ENCODE measurements around the gene TIMM29. TPM values are rescaled to one million over a fixed set of nuclear protein-coding genes. Genes with fewer than 3 reads are reported as not detected.

Gene TIMM29
- total and polyA plus RNA-seq, 2 of the 13 experiments (the other 11 are each of a cell fraction or from before 2014, with no cell fraction given): 7.1 to 33.8 TPM

GRCh38 chr19:10928563-10929401, at the start of gene TIMM29, which contains the start of gene YIPF2 (continued):
- TF ChIP-seq ZNF18 (CRISPR knock-in tag; IDR thresholded peaks at IDR 0.05; ENCODE audit: insufficient replicate concordance) (no peak), SMAD3 (CRISPR knock-in tag; IDR thresholded peaks at IDR 0.05) (peak; percentile 91), GPN1 (CRISPR knock-in tag; IDR thresholded peaks at IDR 0.05; ENCODE audit: borderline replicate concordance) (no peak), ZNF687 (CRISPR knock-in tag; IDR thresholded peaks at IDR 0.05) (peak; percentile 75), ARHGAP35 (CRISPR knock-in tag; IDR thresholded peaks at IDR 0.05; ENCODE audit: borderline replicate concordance) (peak; percentile 23; the same call in 1 of the 2 replicates), YEATS4 (CRISPR knock-in tag; IDR thresholded peaks at IDR 0.05; ENCODE audit: borderline replicate concordance) (peak; percentile 75; the same call in 1 of the 2 replicates), SPEN (CRISPR knock-in tag; IDR thresholded peaks at IDR 0.05; ENCODE audit: low read depth) (peak; percentile 90; the same call in 1 of the 2 replicates), MLXIP (CRISPR knock-in tag; IDR thresholded peaks at IDR 0.05; ENCODE audit: borderline replicate concordance) (no peak), SAP130 (CRISPR knock-in tag; IDR thresholded peaks at IDR 0.05; ENCODE audit: low read depth) (peak; percentile 94), CAMTA2 (CRISPR knock-in tag; IDR thresholded peaks at IDR 0.05; ENCODE audit: borderline replicate concordance) (0 out of 2 replicates have a peak, but pooled peaks have one; percentile 42), ZNF33B (CRISPR knock-in tag; IDR thresholded peaks at IDR 0.05) (no peak), PITX1 (CRISPR knock-in tag; IDR thresholded peaks at IDR 0.05) (no peak), ZNF501 (CRISPR knock-in tag; IDR thresholded peaks at IDR 0.05) (peak; percentile 89), FOSL1 (CRISPR knock-in tag; IDR thresholded peaks at IDR 0.05; ENCODE audit: borderline replicate concordance) (no peak)
- TF ChIP-seq, protein P1, sequence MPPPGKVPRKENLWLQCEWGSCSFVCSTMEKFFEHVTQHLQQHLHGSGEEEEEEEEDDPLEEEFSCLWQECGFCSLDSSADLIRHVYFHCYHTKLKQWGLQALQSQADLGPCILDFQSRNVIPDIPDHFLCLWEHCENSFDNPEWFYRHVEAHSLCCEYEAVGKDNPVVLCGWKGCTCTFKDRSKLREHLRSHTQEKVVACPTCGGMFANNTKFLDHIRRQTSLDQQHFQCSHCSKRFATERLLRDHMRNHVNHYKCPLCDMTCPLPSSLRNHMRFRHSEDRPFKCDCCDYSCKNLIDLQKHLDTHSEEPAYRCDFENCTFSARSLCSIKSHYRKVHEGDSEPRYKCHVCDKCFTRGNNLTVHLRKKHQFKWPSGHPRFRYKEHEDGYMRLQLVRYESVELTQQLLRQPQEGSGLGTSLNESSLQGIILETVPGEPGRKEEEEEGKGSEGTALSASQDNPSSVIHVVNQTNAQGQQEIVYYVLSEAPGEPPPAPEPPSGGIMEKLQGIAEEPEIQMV (CRISPR knock-in tag; IDR thresholded peaks at IDR 0.05; ENCODE audit: low read depth): peak; percentile 29; the same call in 1 of the 2 replicates
- TF ChIP-seq, protein P2, sequence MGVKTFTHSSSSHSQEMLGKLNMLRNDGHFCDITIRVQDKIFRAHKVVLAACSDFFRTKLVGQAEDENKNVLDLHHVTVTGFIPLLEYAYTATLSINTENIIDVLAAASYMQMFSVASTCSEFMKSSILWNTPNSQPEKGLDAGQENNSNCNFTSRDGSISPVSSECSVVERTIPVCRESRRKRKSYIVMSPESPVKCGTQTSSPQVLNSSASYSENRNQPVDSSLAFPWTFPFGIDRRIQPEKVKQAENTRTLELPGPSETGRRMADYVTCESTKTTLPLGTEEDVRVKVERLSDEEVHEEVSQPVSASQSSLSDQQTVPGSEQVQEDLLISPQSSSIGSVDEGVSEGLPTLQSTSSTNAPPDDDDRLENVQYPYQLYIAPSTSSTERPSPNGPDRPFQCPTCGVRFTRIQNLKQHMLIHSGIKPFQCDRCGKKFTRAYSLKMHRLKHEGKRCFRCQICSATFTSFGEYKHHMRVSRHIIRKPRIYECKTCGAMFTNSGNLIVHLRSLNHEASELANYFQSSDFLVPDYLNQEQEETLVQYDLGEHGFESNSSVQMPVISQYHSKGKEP (CRISPR knock-in tag; IDR thresholded peaks at IDR 0.05): no peak

Measured in HepG2 (cell line).